Muscle of back (tissue), 11 donors: ENCODE results near the gene CFAP100. TPM values are rescaled to one million over a fixed set of nuclear protein-coding genes. Genes with fewer than 3 reads are reported as not detected.

Experiments
- DNase-seq, 3 donors: peaks; one replicate each; pipeline versions ENCODE4 v3.0.0 to v3.0.0-alpha.2; 2013
- polyA plus RNA-seq, 10 donors: library from polyadenylated mRNA; unstranded; fragments of 120-200 nt; gene quantifications; one replicate each; pipeline ENCODE4 v1.2.1, GENCODE V29; 2013; ENCODE audit not compliant: insufficient read length in 10 of 10

CFAP100 gene
- polyA plus RNA-seq, 10 donors, result 0.17 to 0.74 (median 0.36) TPM; not detected in 4

- DNase-seq, result no peak
Observed at GRCh38 chr3:126460381-126460780, 65.7 kb downstream of the CFAP100 start.

GRCh38 chr3:126461450-126462070, 66.9 kb downstream of the CFAP100 start:
- DNase-seq, result no peak

GRCh38 chr3:126463521-126463920, 68.8 kb downstream of the CFAP100 start:
- DNase-seq, result no peak

GRCh38 chr3:126464093-126464492, 69.4 kb downstream of the CFAP100 start:
- no peak for DNase-seq

- DNase-seq, result no peak
Observed at GRCh38 chr3:126464494-126464893, 69.8 kb downstream of the CFAP100 start.

GRCh38 chr3:126464997-126465396, 70.3 kb downstream of the CFAP100 start:
- no peak for DNase-seq

GRCh38 chr3:126465928-126466544, 71.3 kb downstream of the CFAP100 start:
- DNase-seq, result no peak

- DNase-seq, result no peak
Observed at GRCh38 chr3:126466886-126467610, 72.3 kb downstream of the CFAP100 start.

GRCh38 chr3:126467611-126467955, 72.9 kb downstream of the CFAP100 start:
- DNase-seq, result no peak

GRCh38 chr3:126468028-126468891, 73.6 kb downstream of the CFAP100 start:
- DNase-seq, result no peak

- DNase-seq, result no peak
Observed at GRCh38 chr3:126469479-126469878, 74.8 kb downstream of the CFAP100 start.

GRCh38 chr3:126472277-126473006, 77.7 kb downstream of the CFAP100 start:
- peak in 2 of 3 donors; percentile 40 to 58 for DNase-seq

GRCh38 chr3:126473292-126474168, 78.8 kb downstream of the CFAP100 start:
- no peak for DNase-seq

- peak in 1 of 3 donors; percentile 76 for DNase-seq
Observed at GRCh38 chr3:126474498-126475412, 80.0 kb downstream of the CFAP100 start.

- DNase-seq, result peak; percentile 95 to 97 (median 97)
Observed at GRCh38 chr3:126475413-126476114, 80.9 kb downstream of the CFAP100 start, which contains the start of gene ZXDC. TSS of gene ZXDC (minus strand) at chr3:126475891. CDS start at chr3:126475865, 26 bp downstream.

- peak in 2 of 3 donors; percentile 49 to 78 for DNase-seq
Observed at GRCh38 chr3:126476166-126477060, 81.7 kb downstream of the CFAP100 start.

GRCh38 chr3:126477061-126477380, 82.3 kb downstream of the CFAP100 start:
- DNase-seq, result no peak
